NCI-H2107 treated with DMSO at 0.1 percent for 48 hours (cell line): ENCODE results near the gene PSME3.
"Not testable (repeated sequence)": the region's sequence is repeated elsewhere in the genome, so short reads cannot be mapped to it uniquely, and the experiment has no call there.

ENCODE experiments used
- DNase-seq: peaks from one replicate; lab custom pipeline; 2025; ENCODE audit not compliant: unreplicated experiment; lab: John Stamatoyannopoulos, UW

PSME3 gene

GRCh38 chr17:42873932-42874695, 40.9 kb downstream of the PSME3 start:
- DNase-seq: not testable (repeated sequence)

- DNase-seq: no peak
Observed at GRCh38 chr17:42877037-42877436, 43.8 kb downstream of the PSME3 start.

GRCh38 chr17:42878123-42878880, 45.1 kb downstream of the PSME3 start:
- no peak for DNase-seq

GRCh38 chr17:42878924-42879595, 45.9 kb downstream of the PSME3 start:
- DNase-seq: no peak

GRCh38 chr17:42879596-42879985, 46.4 kb downstream of the PSME3 start:
- no peak for DNase-seq

- no peak for DNase-seq
Observed at GRCh38 chr17:42880776-42881310, 47.6 kb downstream of the PSME3 start.

- DNase-seq: not testable (repeated sequence)
Observed at GRCh38 chr17:42881706-42882105, 48.5 kb downstream of the PSME3 start.

GRCh38 chr17:42882166-42882565, 49.0 kb downstream of the PSME3 start:
- no peak for DNase-seq

- no peak for DNase-seq
Observed at GRCh38 chr17:42883802-42884558, 50.8 kb downstream of the PSME3 start.

- DNase-seq: not testable (repeated sequence)
Observed at GRCh38 chr17:42885806-42886205, 52.6 kb downstream of the PSME3 start.

GRCh38 chr17:42886283-42887176, 53.3 kb downstream of the PSME3 start:
- DNase-seq: no peak

- DNase-seq: no peak
Observed at GRCh38 chr17:42889809-42890208, 56.6 kb downstream of the PSME3 start.

- DNase-seq: no peak
Observed at GRCh38 chr17:42891539-42892152, 58.4 kb downstream of the PSME3 start.

GRCh38 chr17:42893359-42893758, 60.2 kb downstream of the PSME3 start:
- no peak for DNase-seq
